Natural killer cell (primary cell): ENCODE measurements around the gene DTX3. TPM values are rescaled to one million over a fixed set of nuclear protein-coding genes. Genes with fewer than 3 reads are reported as not detected.
"Not testable (repeated sequence)": the region's sequence is repeated elsewhere in the genome, so short reads cannot be mapped to it uniquely, and the experiment has no call there.

ENCODE experiments used
- ATAC-seq, 3 donors: fragments of 150-1000 bp in 2 of 3; fragments of 200-7000 bp in 1 of 3; cut with Tn5 transposase; 1 replicate in 1 of 3; 2 replicates in 2 of 3; pipeline ENCODE4 v1.10.0; 2021; ENCODE audit warnings: mild to moderate bottlenecking in 2 of 3, moderate library complexity in 2 of 3
- DNase-seq, 2 donors: peaks; one replicate each; pipeline versions ENCODE4 v3.0.0 to v3.0.0-alpha.2; 2013 to 2021; ENCODE audit warnings: mixed read lengths in 1 of 2
- H3K27ac ChIP-seq: one replicate; pipeline ENCODE4 v1.5.1; 2013; ENCODE audit warnings: mild to moderate bottlenecking, low read length
- H3K27me3 ChIP-seq: one replicate; pipeline ENCODE4 v1.6.1; 2013; ENCODE audit warnings: low read length; ENCODE audit not compliant: control insufficient read depth, insufficient read depth
- H3K36me3 ChIP-seq: one replicate; pipeline ENCODE4 v1.6.1; 2013; ENCODE audit warnings: low read length; ENCODE audit not compliant: control insufficient read depth, insufficient read depth
- H3K4me1 ChIP-seq: one replicate; pipeline ENCODE4 v1.6.1; 2013; ENCODE audit warnings: low read length; ENCODE audit not compliant: control insufficient read depth, insufficient read depth
- H3K4me3 ChIP-seq: one replicate; pipeline ENCODE4 v1.5.1; 2013; ENCODE audit warnings: low read length
- H3K9me3 ChIP-seq: one replicate; pipeline ENCODE4 v1.6.1; 2013; ENCODE audit warnings: low read length; ENCODE audit not compliant: control insufficient read depth, insufficient read depth
- H3K27ac Mint-ChIP-seq, 2 donors: one replicate each; pipeline ENCODE4 v1.8.0; 2022; ENCODE audit warnings: mild to moderate bottlenecking in 2 of 2, mixed read lengths in 2 of 2, moderate library complexity in 1 of 2
- H3K27me3 Mint-ChIP-seq, 2 donors: one replicate each; pipeline ENCODE4 v1.8.0; 2022; ENCODE audit warnings: low read depth in 2 of 2, mixed read lengths in 2 of 2
- H3K36me3 Mint-ChIP-seq: one replicate; pipeline ENCODE4 v1.8.0; 2022; ENCODE audit warnings: mixed read lengths
- H3K4me1 Mint-ChIP-seq, 2 donors: one replicate each; pipeline ENCODE4 v1.8.0; 2022; ENCODE audit warnings: mixed read lengths in 2 of 2
- H3K4me3 Mint-ChIP-seq: one replicate; pipeline ENCODE4 v1.8.0; 2022; ENCODE audit warnings: mild to moderate bottlenecking, moderate library complexity, mixed read lengths
- H3K9me3 Mint-ChIP-seq, 2 donors: one replicate each; pipeline ENCODE4 v1.8.0; 2022; ENCODE audit warnings: mixed read lengths in 2 of 2
- CTCF ChIP-seq: fragments of 200-600 bp; IDR thresholded peaks from one replicate; pipeline ENCODE4 v1.8.0; 2022; ENCODE audit warnings: antibody characterized with exemption
- WGBS: methylation state at CpG from one replicate; pipeline ENCODE4 v1.1.7; 2013; ENCODE audit warnings: missing lambda C conversion rate; ENCODE audit not compliant: insufficient coverage; 5-methylcytosine and 5-hydroxymethylcytosine counted together
- intact Hi-C: fragments of 100-400 bp; cut with micrococcal nuclease; formaldehyde crosslinking; loops from one replicate; pipeline ENCODE4 v1.14.2; 2022
- total RNA-seq, 4 donors: library from RNA; stranded (reverse); fragments of 120-200 nt in 1 of 4; gene quantifications; one replicate each; pipeline versions ENCODE4 v1.2.3 to v1.2.4, GENCODE V29; 2013 to 2022

Gene DTX3
- total RNA-seq, 3 donors from 2014 or later (not counting 1 experiment from before 2014, with no cell fraction given): 65.1 to 81.1 (median 77.0) TPM

DNA sequence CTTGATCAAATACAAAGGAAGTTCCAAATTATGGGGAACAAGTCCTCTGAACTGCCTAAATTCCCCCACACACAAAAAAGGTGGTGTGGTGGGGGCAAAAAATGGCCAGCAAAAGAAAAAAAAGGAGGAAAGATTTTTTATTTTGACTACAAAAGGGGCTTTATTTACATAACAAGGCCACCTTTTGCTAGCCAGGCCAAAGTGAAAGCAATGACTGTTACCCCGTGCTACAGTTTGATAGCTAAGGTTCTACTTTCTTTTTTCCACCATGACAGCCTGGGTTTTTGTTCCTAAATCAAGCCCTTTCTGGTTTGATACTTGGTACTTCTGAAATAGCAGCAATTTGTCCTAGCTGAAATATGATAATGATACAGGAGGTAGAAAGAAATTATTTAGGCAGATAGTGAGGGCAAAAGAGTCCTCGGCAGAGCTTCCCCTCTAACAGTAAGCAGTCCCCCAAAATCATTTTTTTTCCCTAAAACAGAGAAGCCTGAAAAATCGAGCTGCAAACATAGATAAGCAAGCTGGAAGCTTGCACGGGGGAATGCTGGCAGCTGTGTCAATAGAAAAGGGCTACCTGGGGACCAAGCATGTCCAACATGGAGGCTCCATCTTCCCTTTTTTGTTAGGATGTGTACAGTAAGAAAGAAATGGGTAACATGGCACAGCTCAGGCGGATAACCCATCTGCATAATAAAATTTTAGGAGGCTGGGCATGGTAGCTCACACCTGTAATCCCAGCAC lies 37.2 kb downstream of the DTX3 start:
- no peak overlapping the region for H3K4me3 Mint-ChIP-seq
- Histone ChIP-seq H3K9me3 (peaks cover 6% of the 10 kb centered on the region), H3K4me1 (no peaks in the 10 kb centered on the region), H3K4me3 (no peak overlapping the region), H3K36me3 (no peaks in the 10 kb centered on the region), H3K27me3 (peaks cover 4% of the 10 kb centered on the region), H3K27ac (no peak overlapping the region)
- 47% methylated on average over 4 of the region's 5 CpGs for WGBS
- no peak for DNase-seq
- H3K27ac Mint-ChIP-seq: no peak overlapping the region
- ATAC-seq: no peak
- no peaks in the 10 kb centered on the region for H3K4me1 Mint-ChIP-seq
- H3K36me3 Mint-ChIP-seq: no peaks in the 10 kb centered on the region
- no peaks in the 10 kb centered on the region for H3K9me3 Mint-ChIP-seq
- TF ChIP-seq CTCF: no peak
- intact Hi-C loops: no loop called here
- H3K27me3 Mint-ChIP-seq: peaks cover 9 to 22% of the 10 kb centered on the region in 2 donors

- H3K36me3 Mint-ChIP-seq, H3K27me3 ChIP-seq, DNase-seq, H3K27me3 Mint-ChIP-seq, intact Hi-C loops, H3K9me3 Mint-ChIP-seq, H3K4me3 ChIP-seq, H3K4me3 Mint-ChIP-seq, H3K4me1 ChIP-seq, H3K27ac ChIP-seq, H3K36me3 ChIP-seq, ATAC-seq, H3K9me3 ChIP-seq, H3K27ac Mint-ChIP-seq, H3K4me1 Mint-ChIP-seq: not testable (repeated sequence)
- WGBS: 75% methylated on average over 5 of the region's 13 CpGs
Observed at GRCh38 chr12:57645990-57646658, 41.5 kb downstream of the DTX3 start.

- intact Hi-C loops, H3K4me1 ChIP-seq, H3K27ac Mint-ChIP-seq: not testable (repeated sequence)
Observed at GRCh38 chr12:57646659-57647049, 42.0 kb downstream of the DTX3 start.

GRCh38 chr12:57654042-57654441 lies 49.4 kb downstream of the DTX3 start:
- no peak overlapping the region for H3K4me3 Mint-ChIP-seq
- Histone ChIP-seq H3K27me3 (no peaks in the 10 kb centered on the region), H3K4me1 (no peaks in the 10 kb centered on the region), H3K27ac (no peak overlapping the region), H3K4me3 (no peak overlapping the region), H3K36me3 (no peaks in the 10 kb centered on the region), H3K9me3 (no peaks in the 10 kb centered on the region)
- H3K27me3 Mint-ChIP-seq: peaks cover 3 to 24% of the 10 kb centered on the region in 2 donors
- intact Hi-C loops: no loop called here
- no peaks in the 10 kb centered on the region for H3K36me3 Mint-ChIP-seq
- H3K27ac Mint-ChIP-seq: no peak overlapping the region
- no peak for DNase-seq
- no peaks in the 10 kb centered on the region for H3K9me3 Mint-ChIP-seq
- H3K4me1 Mint-ChIP-seq: no peaks in the 10 kb centered on the region
- ATAC-seq: no peak
- TF ChIP-seq CTCF: no peak
- 78% methylated on average over 3 of the region's 3 CpGs for WGBS

More at GRCh38 chr12:57646659-57647049, 42.0 kb downstream of the DTX3 start:
- H3K27me3 ChIP-seq, H3K36me3 Mint-ChIP-seq, H3K27ac ChIP-seq, H3K36me3 ChIP-seq, H3K9me3 Mint-ChIP-seq, ATAC-seq, H3K9me3 ChIP-seq, H3K4me3 ChIP-seq, H3K4me3 Mint-ChIP-seq, DNase-seq, H3K4me1 Mint-ChIP-seq, H3K27me3 Mint-ChIP-seq: not testable (repeated sequence)
- WGBS: no CpG with 5 or more reads among the region's 15 CpGs
